Endothelial cell (in vitro differentiated cells): Measurements from ENCODE around the gene COL4A1. TPM values are rescaled to one million over a fixed set of nuclear protein-coding genes. Genes with fewer than 3 reads are reported as not detected.

ENCODE experiments used
- DNase-seq: peaks from one replicate; pipeline ENCODE4 v3.0.0; 2021; ENCODE audit warnings: low spot score
- H3K27ac Mint-ChIP-seq: one replicate; pipeline ENCODE4 v1.8.0; 2021; ENCODE audit warnings: mixed read lengths, inconsistent platforms; ENCODE audit not compliant: unreplicated experiment
- H3K27me3 Mint-ChIP-seq: one replicate; pipeline ENCODE4 v1.8.0; 2021; ENCODE audit warnings: mild to moderate bottlenecking, moderate library complexity, mixed read lengths, inconsistent platforms; ENCODE audit not compliant: unreplicated experiment
- H3K36me3 Mint-ChIP-seq: one replicate; pipeline ENCODE4 v1.8.0; 2021; ENCODE audit warnings: mild to moderate bottlenecking, low read depth, mixed read lengths, inconsistent platforms; ENCODE audit not compliant: unreplicated experiment
- H3K4me1 Mint-ChIP-seq: one replicate; pipeline ENCODE4 v1.8.0; 2021; ENCODE audit warnings: mild to moderate bottlenecking, mixed read lengths, inconsistent platforms; ENCODE audit not compliant: unreplicated experiment
- H3K4me3 Mint-ChIP-seq: one replicate; pipeline ENCODE4 v1.8.0; 2021; ENCODE audit warnings: mild to moderate bottlenecking, mixed read lengths, inconsistent platforms; ENCODE audit not compliant: unreplicated experiment
- H3K9me3 Mint-ChIP-seq: one replicate; pipeline ENCODE4 v1.8.0; 2021; ENCODE audit warnings: mixed read lengths, inconsistent platforms; ENCODE audit not compliant: unreplicated experiment
- total RNA-seq: library from RNA; stranded (reverse); fragmentation: NEBNext Ultra II Directional; extraction: Animal tissue kit (Norgen Biotek cat#: 25700); gene quantifications from one replicate; pipeline ENCODE4 v1.2.1, GENCODE V29; 2021; ENCODE audit not compliant: unreplicated experiment
- TF ChIP-seq, protein P1 (sequence below): fragments of 200-600 bp; sonication (generic); IDR thresholded peaks from one replicate; pipeline ENCODE4 v1.5.0; 2021; ENCODE audit warnings: antibody characterized with exemption; ENCODE audit not compliant: unreplicated experiment

The COL4A1 gene
- total RNA-seq, 1 donor from 2014 or later = 2,720 TPM

- Mint-ChIP-seq H3K4me1 (peaks cover 66% of the 10 kb centered on the region), H3K9me3 (peaks cover 8% of the 10 kb centered on the region)
Measured at GRCh38 chr13:110250258-110250891, 56.6 kb downstream of the COL4A1 start.

GRCh38 chr13:110249326-110249725, 57.6 kb downstream of the COL4A1 start:
- peaks cover 13% of the 10 kb centered on the region for H3K27me3 Mint-ChIP-seq
- H3K36me3 Mint-ChIP-seq = peaks cover 56% of the 10 kb centered on the region
- peaks cover 66% of the 10 kb centered on the region for H3K4me1 Mint-ChIP-seq
- peak overlapping the region; percentile 60 for H3K4me3 Mint-ChIP-seq
- TF ChIP-seq, protein P1, sequence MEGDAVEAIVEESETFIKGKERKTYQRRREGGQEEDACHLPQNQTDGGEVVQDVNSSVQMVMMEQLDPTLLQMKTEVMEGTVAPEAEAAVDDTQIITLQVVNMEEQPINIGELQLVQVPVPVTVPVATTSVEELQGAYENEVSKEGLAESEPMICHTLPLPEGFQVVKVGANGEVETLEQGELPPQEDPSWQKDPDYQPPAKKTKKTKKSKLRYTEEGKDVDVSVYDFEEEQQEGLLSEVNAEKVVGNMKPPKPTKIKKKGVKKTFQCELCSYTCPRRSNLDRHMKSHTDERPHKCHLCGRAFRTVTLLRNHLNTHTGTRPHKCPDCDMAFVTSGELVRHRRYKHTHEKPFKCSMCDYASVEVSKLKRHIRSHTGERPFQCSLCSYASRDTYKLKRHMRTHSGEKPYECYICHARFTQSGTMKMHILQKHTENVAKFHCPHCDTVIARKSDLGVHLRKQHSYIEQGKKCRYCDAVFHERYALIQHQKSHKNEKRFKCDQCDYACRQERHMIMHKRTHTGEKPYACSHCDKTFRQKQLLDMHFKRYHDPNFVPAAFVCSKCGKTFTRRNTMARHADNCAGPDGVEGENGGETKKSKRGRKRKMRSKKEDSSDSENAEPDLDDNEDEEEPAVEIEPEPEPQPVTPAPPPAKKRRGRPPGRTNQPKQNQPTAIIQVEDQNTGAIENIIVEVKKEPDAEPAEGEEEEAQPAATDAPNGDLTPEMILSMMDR = no peak
- H3K27ac Mint-ChIP-seq = peak overlapping the region; percentile 38
- DNase-seq = no peak
- no peaks in the 10 kb centered on the region for H3K9me3 Mint-ChIP-seq

More at GRCh38 chr13:110250258-110250891, 56.6 kb downstream of the COL4A1 start:
- H3K27me3 Mint-ChIP-seq = peaks cover 20% of the 10 kb centered on the region
- peak overlapping the region; percentile 52 for H3K4me3 Mint-ChIP-seq
- peaks cover 57% of the 10 kb centered on the region for H3K36me3 Mint-ChIP-seq
- DNase-seq = no peak
- peak overlapping the region; percentile 79 for H3K27ac Mint-ChIP-seq
- TF ChIP-seq, protein P1 = no peak

- no peak overlapping the region for H3K27ac Mint-ChIP-seq
- TF ChIP-seq, protein P1 = no peak
Measured at GRCh38 chr13:110248449-110249143, 58.4 kb downstream of the COL4A1 start.

DNA sequence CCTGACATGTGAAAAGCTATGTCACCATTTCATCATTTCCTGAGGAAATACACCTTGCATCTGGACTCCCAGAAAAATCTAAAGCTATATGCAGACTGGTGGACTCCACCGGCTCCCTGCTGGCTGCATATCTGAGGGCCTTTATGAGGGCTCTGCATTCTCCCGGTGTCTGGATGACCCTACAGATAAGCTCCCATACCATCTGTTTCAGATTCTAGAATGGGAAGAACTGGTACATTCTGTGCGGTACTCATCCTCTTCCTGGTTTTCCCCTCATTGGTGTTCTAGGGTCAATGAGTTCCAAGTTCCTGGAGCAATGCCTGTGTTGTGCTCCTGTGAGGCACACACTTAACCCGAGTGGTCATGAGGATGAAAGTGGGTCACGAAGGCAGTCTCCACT, 60.4 kb downstream of the COL4A1 start:
- H3K4me1 Mint-ChIP-seq = peaks cover 73% of the 10 kb centered on the region
- no peak overlapping the region for H3K4me3 Mint-ChIP-seq
- DNase-seq = no peak
- peak overlapping the region; percentile 95 for H3K27ac Mint-ChIP-seq
- H3K36me3 Mint-ChIP-seq = peaks cover 48% of the 10 kb centered on the region
- H3K27me3 Mint-ChIP-seq = peaks cover 9% of the 10 kb centered on the region
- no peaks in the 10 kb centered on the region for H3K9me3 Mint-ChIP-seq
- TF ChIP-seq, protein P1 = no peak

More at GRCh38 chr13:110248449-110249143, 58.4 kb downstream of the COL4A1 start:
- peaks cover 65% of the 10 kb centered on the region for H3K4me1 Mint-ChIP-seq
- peak overlapping the region; percentile 60 for H3K4me3 Mint-ChIP-seq
- H3K9me3 Mint-ChIP-seq = no peaks in the 10 kb centered on the region
- H3K36me3 Mint-ChIP-seq = peaks cover 51% of the 10 kb centered on the region
- H3K27me3 Mint-ChIP-seq = peaks cover 10% of the 10 kb centered on the region
- DNase-seq = peak; percentile 1

GRCh38 chr13:110245416-110245899, 61.5 kb downstream of the COL4A1 start:
- Mint-ChIP-seq H3K36me3 (peaks cover 41% of the 10 kb centered on the region), H3K27ac (no peak overlapping the region), H3K9me3 (no peaks in the 10 kb centered on the region), H3K4me3 (peak overlapping the region; percentile 21), H3K27me3 (peaks cover 4% of the 10 kb centered on the region), H3K4me1 (peaks cover 70% of the 10 kb centered on the region)
- DNase-seq = no peak
- TF ChIP-seq, protein P1 = no peak
